Measurements from ENCODE around the gene SFMBT1. TPM values are rescaled to one million over a fixed set of nuclear protein-coding genes. Genes with fewer than 3 reads are reported as not detected.

SFMBT1 gene
- total and polyA plus RNA-seq, 9 of the 15 experiments (the other 6 are each of a cell fraction or from before 2014, with no cell fraction given) = 0.76 to 6.6 (median 3.6) TPM

GRCh38 chr3:53091011-53091410 is 45.1 kb upstream of the SFMBT1 start (continued):
- TF ChIP-seq USF1 (CRISPR knock-in tag; IDR thresholded peaks at IDR 0.05) (no peak), ZNF354B (CRISPR knock-in tag; IDR thresholded peaks at IDR 0.05) (no peak), PBX2 (CRISPR knock-in tag; IDR thresholded peaks at IDR 0.05; ENCODE audit: low read depth) (no peak), PBX2 (tag; conservative IDR thresholded peaks at IDR 0.05; ENCODE audit: low read depth) (no peak), TFAM (CRISPR knock-in tag; conservative IDR thresholded peaks at IDR 0.05) (no peak), TAF1 (IDR thresholded peaks at IDR 0.05; ENCODE audit: control insufficient read depth, extremely low read depth, insufficient read depth, low read length, severe bottlenecking) (no peak), E4F1 (CRISPR knock-in tag; IDR thresholded peaks at IDR 0.05; ENCODE audit: borderline replicate concordance) (no peak), MYBL2 (IDR thresholded peaks at IDR 0.05; ENCODE audit: low read depth) (no peak), MYBL2 (CRISPR knock-in tag; IDR thresholded peaks at IDR 0.05; ENCODE audit: borderline replicate concordance) (no peak), THRA (IDR thresholded peaks at IDR 0.05) (no peak)

Data from K562 (cell line).